Measurements from ENCODE around the gene RSL24D1.

GRCh38 chr15:55132672-55133071, 64.1 kb downstream of the RSL24D1 start:
- TF ChIP-seq, protein P1, sequence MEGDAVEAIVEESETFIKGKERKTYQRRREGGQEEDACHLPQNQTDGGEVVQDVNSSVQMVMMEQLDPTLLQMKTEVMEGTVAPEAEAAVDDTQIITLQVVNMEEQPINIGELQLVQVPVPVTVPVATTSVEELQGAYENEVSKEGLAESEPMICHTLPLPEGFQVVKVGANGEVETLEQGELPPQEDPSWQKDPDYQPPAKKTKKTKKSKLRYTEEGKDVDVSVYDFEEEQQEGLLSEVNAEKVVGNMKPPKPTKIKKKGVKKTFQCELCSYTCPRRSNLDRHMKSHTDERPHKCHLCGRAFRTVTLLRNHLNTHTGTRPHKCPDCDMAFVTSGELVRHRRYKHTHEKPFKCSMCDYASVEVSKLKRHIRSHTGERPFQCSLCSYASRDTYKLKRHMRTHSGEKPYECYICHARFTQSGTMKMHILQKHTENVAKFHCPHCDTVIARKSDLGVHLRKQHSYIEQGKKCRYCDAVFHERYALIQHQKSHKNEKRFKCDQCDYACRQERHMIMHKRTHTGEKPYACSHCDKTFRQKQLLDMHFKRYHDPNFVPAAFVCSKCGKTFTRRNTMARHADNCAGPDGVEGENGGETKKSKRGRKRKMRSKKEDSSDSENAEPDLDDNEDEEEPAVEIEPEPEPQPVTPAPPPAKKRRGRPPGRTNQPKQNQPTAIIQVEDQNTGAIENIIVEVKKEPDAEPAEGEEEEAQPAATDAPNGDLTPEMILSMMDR (IDR thresholded peaks at IDR 0.05) = no peak
- no peak for TF ChIP-seq POLR2A (IDR thresholded peaks at IDR 0.05)

Measured in right lobe of liver (tissue), 4 donors.